SU-DHL-6 (cell line): ENCODE data around the gene MEF2A.

Experiments
- H2AFZ ChIP-seq: fragments of 200-600 bp; sonication (generic); 2 replicates; pipeline ENCODE4 v1.6.1; 2014; ENCODE audit warnings: low read depth, mild to moderate bottlenecking, moderate library complexity, mixed read lengths, antibody characterized with exemption, low read length; ENCODE audit not compliant: severe bottlenecking
- H3F3A ChIP-seq: fragments of 200-600 bp; shearing (Covaris generic); 2 replicates; pipeline ENCODE4 v1.6.0; 2016; ENCODE audit warnings: antibody characterized with exemption, mild to moderate bottlenecking; ENCODE audit not compliant: insufficient read depth
- H3K27ac ChIP-seq: fragments of 200-600 bp; sonication (generic); 2 replicates; pipeline ENCODE4 v1.5.1; 2016; ENCODE audit warnings: low read depth, mild to moderate bottlenecking, low read length, moderate library complexity, mixed read lengths
- H3K27me3 ChIP-seq: fragments of 200-600 bp; sonication (generic), shearing (Covaris generic); 2 replicates; pipeline ENCODE4 v1.6.0; 2014; ENCODE audit warnings: mild to moderate bottlenecking, low read length
- H3K36me3 ChIP-seq: fragments of 200-600 bp; sonication (generic); 2 replicates; pipeline ENCODE4 v1.6.1; 2014; ENCODE audit warnings: mild to moderate bottlenecking, low read length, mixed read lengths
- H3K4me2 ChIP-seq: fragments of 300-600, 200-600 bp; shearing (Covaris generic), sonication (generic); 2 replicates; pipeline ENCODE4 v1.6.0; 2014; ENCODE audit warnings: low read length, low read depth, mild to moderate bottlenecking; ENCODE audit not compliant: poor library complexity, severe bottlenecking
- H3K4me3 ChIP-seq: fragments of 200-600 bp; sonication (generic); 2 replicates; pipeline ENCODE4 v1.5.1; 2014; ENCODE audit warnings: antibody characterized with exemption, low read length, mild to moderate bottlenecking, mixed read lengths; ENCODE audit not compliant: insufficient read depth, poor library complexity, severe bottlenecking
- H3K79me2 ChIP-seq: fragments of 200-600 bp; sonication (generic); 2 replicates; pipeline ENCODE4 v1.6.1; 2014; ENCODE audit warnings: mild to moderate bottlenecking, low read length, moderate library complexity; ENCODE audit not compliant: insufficient read depth
- H3K9ac ChIP-seq: fragments of 200-600 bp; sonication (generic); 2 replicates; pipeline ENCODE4 v1.7.0; 2014; ENCODE audit warnings: mild to moderate bottlenecking, low read length
- H3K9me2 ChIP-seq: fragments of 200-600 bp; sonication (generic); replicated peaks from 2 replicates; pipeline ENCODE4 v1.6.1; 2014; ENCODE audit warnings: low read length; ENCODE audit not compliant: insufficient read depth
- H3K9me3 ChIP-seq: fragments of 200-600 bp; sonication (generic); 2 replicates; pipeline ENCODE4 v1.6.1; 2014; ENCODE audit warnings: low read length, mixed read lengths; ENCODE audit not compliant: insufficient read depth
- H4K20me1 ChIP-seq: fragments of 200-600 bp; sonication (generic); 2 replicates; pipeline ENCODE4 v1.6.1; 2014; ENCODE audit warnings: low read depth, mild to moderate bottlenecking, antibody characterized with exemption, low read length, moderate library complexity, mixed read lengths
- EZH2phosphoT487 ChIP-seq: fragments of 200-600 bp; sonication (generic), shearing (Covaris generic); conservative IDR thresholded peaks from 2 replicates; pipeline ENCODE4 v1.6.1; 2018; ENCODE audit warnings: mild to moderate bottlenecking, antibody characterized with exemption, low read length, moderate library complexity, mixed read lengths
- TF ChIP-seq, protein P1 (sequence below): fragments of 200-600 bp; sonication (generic); IDR thresholded peaks from one replicate; pipeline ENCODE4 v1.5.1; 2017; ENCODE audit warnings: antibody characterized with exemption, mild to moderate bottlenecking, low read length, moderate library complexity; ENCODE audit not compliant: insufficient read depth, poor library complexity, severe bottlenecking

Gene MEF2A

DNA sequence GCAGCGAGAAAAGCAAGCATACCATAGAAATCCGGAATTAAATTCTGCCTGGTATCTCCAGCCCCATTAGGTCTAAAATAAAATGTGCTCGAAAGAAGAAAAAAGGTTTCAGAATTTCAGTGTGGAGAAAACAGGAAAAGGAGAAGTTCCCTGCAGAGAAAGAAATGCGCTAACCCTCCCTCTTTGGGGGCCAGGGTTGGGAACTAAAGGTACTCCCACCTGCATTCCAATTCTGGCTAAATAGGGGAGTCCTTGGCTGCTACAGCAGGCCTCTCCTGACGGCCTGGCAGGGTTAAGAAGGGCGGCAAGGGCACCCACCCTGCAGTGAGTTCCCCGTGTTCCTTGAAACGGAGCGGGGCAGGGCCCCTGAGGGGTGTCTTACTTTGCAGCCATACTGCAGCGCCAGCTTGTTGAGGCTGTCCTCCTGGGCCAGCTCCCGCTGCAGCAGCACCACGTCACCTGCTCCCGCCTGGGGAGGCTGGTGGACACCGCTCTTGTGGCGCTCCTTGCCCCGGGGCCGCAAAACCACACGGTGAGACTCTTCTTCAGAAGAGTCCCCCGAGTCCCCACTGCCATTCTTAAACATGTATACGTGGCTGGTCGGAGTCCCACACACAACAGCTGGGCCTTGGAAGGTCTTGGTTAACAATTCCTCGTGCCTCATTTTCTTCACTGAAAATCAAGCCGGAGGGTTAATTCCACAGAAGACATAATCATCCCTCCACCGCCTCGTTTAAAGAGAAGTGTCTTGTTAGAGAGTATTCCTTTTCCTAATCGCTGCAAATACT is 165.7 kb downstream of the MEF2A start:
- Histone ChIP-seq H3K79me2 (no peaks in the 10 kb centered on the region), H4K20me1 (no peaks in the 10 kb centered on the region), H3K4me2 (no peak overlapping the region), H3K27me3 (no peaks in the 10 kb centered on the region), H3K4me3 (no peak overlapping the region), H3F3A (no peaks in the 10 kb centered on the region), H3K36me3 (no peaks in the 10 kb centered on the region), H3K9me2 (no peaks in the 10 kb centered on the region), H2AFZ (no peak overlapping the region), H3K27ac (no peak overlapping the region), H3K9ac (no peak overlapping the region), H3K9me3 (no peaks in the 10 kb centered on the region)
- no peak for TF ChIP-seq EZH2phosphoT487
- TF ChIP-seq, protein P1, sequence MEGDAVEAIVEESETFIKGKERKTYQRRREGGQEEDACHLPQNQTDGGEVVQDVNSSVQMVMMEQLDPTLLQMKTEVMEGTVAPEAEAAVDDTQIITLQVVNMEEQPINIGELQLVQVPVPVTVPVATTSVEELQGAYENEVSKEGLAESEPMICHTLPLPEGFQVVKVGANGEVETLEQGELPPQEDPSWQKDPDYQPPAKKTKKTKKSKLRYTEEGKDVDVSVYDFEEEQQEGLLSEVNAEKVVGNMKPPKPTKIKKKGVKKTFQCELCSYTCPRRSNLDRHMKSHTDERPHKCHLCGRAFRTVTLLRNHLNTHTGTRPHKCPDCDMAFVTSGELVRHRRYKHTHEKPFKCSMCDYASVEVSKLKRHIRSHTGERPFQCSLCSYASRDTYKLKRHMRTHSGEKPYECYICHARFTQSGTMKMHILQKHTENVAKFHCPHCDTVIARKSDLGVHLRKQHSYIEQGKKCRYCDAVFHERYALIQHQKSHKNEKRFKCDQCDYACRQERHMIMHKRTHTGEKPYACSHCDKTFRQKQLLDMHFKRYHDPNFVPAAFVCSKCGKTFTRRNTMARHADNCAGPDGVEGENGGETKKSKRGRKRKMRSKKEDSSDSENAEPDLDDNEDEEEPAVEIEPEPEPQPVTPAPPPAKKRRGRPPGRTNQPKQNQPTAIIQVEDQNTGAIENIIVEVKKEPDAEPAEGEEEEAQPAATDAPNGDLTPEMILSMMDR: no peak

DNA sequence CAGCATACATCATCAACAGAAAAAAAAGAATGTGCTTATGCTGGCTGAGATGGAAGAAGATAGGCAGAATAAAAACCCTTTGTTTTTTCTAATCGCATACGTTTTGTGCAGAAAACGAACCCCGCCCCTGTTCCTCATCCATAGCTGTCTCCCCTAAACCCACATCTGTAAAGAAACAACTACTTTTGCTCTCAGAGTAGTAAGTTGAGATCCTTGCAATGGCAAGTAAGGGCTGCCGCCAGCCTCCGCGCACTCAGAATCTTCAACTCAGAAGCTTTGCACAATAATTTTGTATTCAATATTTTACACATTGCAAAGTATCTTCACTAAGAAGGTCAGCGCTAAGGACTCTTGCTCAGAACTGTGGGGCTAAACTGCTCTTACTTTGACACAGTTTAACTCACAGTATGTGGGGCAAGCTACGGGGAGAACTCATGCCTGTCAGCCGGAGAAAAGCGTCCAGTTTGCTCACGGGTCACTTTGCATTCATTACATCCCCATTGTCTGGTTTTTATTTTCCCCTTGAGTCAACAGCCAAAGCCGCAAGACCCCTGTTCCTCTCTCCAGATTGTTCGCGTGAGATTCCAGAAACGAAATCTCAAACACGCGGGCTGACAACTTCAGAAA is 166.5 kb downstream of the MEF2A start:
- no peaks in the 10 kb centered on the region for H3K27me3 ChIP-seq
- no peaks in the 10 kb centered on the region for H3K36me3 ChIP-seq
- no peaks in the 10 kb centered on the region for H4K20me1 ChIP-seq
- H3K27ac ChIP-seq: no peak overlapping the region
- H3K9me2 ChIP-seq: no peaks in the 10 kb centered on the region
- H3F3A ChIP-seq: no peaks in the 10 kb centered on the region
- H3K79me2 ChIP-seq: no peaks in the 10 kb centered on the region
- H3K9me3 ChIP-seq: no peaks in the 10 kb centered on the region
- no peak overlapping the region for H2AFZ ChIP-seq
- H3K4me2 ChIP-seq: peak overlapping the region; percentile 70
- TF ChIP-seq, protein P1: no peak
- no peak for TF ChIP-seq EZH2phosphoT487
- peak overlapping the region; percentile 67 for H3K9ac ChIP-seq
- peak overlapping the region; percentile 68 for H3K4me3 ChIP-seq

DNA sequence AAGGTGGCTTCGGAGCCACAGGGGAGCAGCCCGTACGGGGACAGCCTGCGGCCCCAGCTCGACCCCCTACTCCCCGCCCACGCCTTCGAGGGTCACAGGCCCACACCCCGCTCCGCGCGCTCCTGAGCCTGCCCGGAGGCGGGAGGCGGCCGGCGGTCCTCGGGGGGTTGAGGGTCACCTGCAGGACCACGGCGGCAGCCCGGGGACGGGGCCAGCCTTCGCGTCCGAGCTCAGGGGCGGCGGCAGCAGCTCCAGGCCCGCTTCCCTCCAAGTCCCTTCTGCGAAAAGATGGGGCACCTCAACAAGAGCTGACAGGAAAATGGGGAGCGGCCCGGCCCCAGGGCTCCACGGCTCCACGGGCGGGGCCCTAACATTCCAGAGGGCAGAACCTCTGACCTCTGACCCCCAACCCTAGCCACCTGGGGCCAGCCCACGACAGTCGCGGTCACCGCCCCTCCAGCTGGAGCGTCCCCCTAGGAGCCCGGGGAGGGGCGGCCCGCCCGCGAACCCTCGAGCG is 167.0 kb downstream of the MEF2A start:
- Histone ChIP-seq H3F3A (no peaks in the 10 kb centered on the region), H3K4me3 (peak overlapping the region; percentile 68), H3K9ac (peak overlapping the region; percentile 67), H2AFZ (peak overlapping the region; percentile 81), H3K9me2 (no peaks in the 10 kb centered on the region), H3K9me3 (no peaks in the 10 kb centered on the region), H3K79me2 (no peaks in the 10 kb centered on the region), H3K27me3 (no peaks in the 10 kb centered on the region), H3K4me2 (peak overlapping the region; percentile 70), H3K36me3 (no peaks in the 10 kb centered on the region), H4K20me1 (no peaks in the 10 kb centered on the region), H3K27ac (no peak overlapping the region)
- no peak for TF ChIP-seq EZH2phosphoT487
- TF ChIP-seq, protein P1: no peak
